Fibroblast of mammary gland (primary cell): ENCODE results near the gene TBXA2R.

Experiments
- DNase-seq: peaks from one replicate; pipeline ENCODE4 v3.0.0-alpha.2; 2010; ENCODE audit warnings: low read depth
- H3K4me3 ChIP-seq: 2 replicates; pipeline ENCODE4 v1.5.1; 2011; ENCODE audit warnings: low read depth, mild to moderate bottlenecking, low read length, moderate library complexity; ENCODE audit not compliant: control insufficient read depth
- TF ChIP-seq, protein P1 (sequence below): conservative IDR thresholded peaks from 2 replicates; pipeline ENCODE4 v1.5.1; 2011; ENCODE audit warnings: low read depth, low read length, inconsistent platforms; ENCODE audit not compliant: control insufficient read depth, insufficient read depth

TBXA2R gene

DNA sequence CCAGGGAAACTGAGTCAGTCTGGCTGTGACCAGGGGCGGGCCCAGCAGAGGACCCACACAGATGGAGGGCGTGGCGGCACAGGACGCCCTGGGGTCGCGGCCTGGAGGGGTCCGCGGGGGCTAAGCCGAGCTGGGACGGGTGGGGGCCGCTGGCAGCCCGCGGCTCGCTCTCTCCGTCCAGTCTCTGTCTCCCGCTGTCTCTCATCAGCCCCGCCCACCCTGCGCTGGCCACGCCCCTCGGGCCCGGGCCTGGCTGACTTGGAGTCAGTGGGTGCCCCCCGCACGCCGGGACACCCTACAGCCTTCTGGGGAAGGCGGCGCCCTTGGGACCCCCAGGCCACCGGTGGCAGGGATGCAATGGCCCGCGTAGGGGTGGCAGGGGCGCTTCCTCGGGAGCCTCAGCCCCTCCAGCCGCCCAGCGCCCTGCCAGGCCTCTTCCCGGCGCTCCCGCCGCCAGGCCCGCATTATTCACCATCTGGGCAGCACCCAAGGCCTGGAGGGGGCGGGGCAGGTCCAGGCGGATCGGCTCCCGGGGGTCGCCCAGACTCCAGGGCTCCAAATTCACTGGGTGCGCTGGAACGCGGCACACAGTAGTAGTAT, at the start of gene TBXA2R:
TSS of gene TBXA2R (minus strand) at position 186 of the 600 bp plus-strand sequence. CDS start 6,241 bp downstream, outside the sequence.
- TF ChIP-seq, protein P1, sequence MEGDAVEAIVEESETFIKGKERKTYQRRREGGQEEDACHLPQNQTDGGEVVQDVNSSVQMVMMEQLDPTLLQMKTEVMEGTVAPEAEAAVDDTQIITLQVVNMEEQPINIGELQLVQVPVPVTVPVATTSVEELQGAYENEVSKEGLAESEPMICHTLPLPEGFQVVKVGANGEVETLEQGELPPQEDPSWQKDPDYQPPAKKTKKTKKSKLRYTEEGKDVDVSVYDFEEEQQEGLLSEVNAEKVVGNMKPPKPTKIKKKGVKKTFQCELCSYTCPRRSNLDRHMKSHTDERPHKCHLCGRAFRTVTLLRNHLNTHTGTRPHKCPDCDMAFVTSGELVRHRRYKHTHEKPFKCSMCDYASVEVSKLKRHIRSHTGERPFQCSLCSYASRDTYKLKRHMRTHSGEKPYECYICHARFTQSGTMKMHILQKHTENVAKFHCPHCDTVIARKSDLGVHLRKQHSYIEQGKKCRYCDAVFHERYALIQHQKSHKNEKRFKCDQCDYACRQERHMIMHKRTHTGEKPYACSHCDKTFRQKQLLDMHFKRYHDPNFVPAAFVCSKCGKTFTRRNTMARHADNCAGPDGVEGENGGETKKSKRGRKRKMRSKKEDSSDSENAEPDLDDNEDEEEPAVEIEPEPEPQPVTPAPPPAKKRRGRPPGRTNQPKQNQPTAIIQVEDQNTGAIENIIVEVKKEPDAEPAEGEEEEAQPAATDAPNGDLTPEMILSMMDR = no peak
- peak within 1 kb of the TSS; percentile 47 for H3K4me3 ChIP-seq
- DNase-seq = peak; percentile 49

DNA sequence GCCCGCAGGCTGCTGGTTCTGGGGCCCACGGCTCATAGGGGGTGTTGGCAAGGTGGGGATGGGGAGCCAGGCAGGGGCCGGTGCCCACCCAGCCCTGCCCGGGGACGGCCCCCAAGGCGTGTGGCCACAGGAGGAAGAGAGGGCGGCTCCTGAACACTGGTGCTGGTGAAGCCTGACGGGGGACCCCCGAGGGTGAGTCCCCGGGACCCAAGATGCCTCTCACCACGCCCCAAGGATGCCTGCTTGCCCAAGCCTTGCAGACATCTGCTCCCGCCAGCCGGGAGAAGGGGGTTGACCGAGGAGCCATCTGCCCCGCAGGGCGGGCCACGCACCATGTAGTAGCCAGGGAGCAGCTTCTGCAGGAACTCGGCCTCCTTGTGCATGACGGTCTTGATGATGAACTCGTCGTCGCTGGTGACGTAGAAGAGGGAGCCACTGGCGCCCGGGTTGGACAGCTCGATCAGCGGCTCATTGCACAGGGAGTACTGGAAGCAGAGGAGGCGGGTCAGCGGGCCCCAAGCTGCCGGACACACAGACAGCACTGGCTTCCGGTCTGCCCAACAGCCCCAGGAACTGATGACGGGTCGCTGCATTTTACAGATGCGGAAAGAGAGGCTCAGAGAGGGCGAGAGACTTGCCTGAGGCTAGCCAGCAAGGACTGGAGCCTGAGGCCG, 49.5 kb upstream of the TBXA2R start:
- peak; percentile 27 for DNase-seq
- H3K4me3 ChIP-seq = no peak overlapping the region
- TF ChIP-seq, protein P1 = no peak

DNA sequence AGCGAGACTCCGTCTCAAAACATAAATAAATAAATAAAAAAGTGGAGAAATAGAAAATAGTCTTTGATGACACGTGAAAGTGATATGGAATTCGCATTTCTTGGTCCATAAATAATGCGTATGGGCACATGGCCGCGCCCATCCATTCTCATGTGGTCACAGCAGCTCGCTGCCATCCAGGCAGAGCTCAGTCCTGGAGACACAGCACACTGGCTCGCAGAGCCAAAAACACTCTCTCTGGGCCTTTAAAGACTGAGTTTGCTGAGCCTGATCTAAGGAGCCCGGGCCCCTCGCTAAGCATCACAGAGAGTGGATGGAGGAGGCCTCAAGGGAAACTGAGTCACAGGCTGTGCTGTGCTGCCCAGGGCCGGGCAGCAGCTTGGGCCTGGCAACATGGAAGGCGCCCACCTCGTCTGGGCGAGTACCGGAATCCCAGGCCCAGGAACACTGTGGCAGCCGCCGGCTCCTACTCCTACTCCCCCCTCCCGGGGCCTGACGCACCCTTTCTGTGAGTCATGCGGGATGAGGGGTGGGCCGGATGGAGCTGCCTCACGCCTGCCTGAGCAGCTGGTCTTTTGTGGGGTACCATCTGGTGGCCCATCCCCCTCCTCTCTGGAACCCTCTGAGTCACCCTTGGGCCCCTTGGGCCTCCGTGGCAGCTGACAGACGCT, 48.9 kb upstream of the TBXA2R start:
- TF ChIP-seq, protein P1 = no peak
- peak; percentile 94 for DNase-seq
- no peak overlapping the region for H3K4me3 ChIP-seq

DNA sequence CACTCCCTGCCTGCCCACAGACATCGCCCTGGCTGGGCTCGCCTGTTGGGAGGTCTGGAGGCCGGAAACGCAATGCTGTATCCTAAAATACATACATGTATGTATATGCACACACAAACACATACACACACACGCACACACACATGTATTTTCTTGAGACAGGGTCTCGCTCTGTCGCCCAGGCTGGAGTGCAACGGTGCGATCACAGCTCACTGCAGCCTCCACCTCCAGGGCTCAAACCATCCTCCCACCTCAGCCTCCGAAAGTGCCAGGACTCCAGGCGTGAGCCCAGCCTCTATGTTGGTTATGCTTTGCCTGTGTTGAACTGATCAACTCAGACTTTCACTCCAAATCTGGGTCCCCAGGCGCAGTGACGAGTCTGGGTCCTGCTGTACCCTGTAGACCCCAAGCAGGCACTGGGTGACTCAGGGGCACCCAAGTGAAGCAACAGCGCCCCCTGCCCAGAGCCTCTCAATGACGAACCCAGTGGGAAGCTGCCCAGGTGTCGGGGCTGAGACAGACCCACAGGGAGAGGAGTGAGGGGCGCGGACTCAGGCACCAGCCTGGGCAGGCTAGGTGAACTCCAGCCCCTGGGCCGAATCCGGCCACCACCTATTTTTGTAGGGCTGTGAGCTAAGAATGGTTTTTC, 47.3 kb upstream of the TBXA2R start:
- H3K4me3 ChIP-seq = no peak overlapping the region
- TF ChIP-seq, protein P1 = no peak
- DNase-seq = no peak

DNA sequence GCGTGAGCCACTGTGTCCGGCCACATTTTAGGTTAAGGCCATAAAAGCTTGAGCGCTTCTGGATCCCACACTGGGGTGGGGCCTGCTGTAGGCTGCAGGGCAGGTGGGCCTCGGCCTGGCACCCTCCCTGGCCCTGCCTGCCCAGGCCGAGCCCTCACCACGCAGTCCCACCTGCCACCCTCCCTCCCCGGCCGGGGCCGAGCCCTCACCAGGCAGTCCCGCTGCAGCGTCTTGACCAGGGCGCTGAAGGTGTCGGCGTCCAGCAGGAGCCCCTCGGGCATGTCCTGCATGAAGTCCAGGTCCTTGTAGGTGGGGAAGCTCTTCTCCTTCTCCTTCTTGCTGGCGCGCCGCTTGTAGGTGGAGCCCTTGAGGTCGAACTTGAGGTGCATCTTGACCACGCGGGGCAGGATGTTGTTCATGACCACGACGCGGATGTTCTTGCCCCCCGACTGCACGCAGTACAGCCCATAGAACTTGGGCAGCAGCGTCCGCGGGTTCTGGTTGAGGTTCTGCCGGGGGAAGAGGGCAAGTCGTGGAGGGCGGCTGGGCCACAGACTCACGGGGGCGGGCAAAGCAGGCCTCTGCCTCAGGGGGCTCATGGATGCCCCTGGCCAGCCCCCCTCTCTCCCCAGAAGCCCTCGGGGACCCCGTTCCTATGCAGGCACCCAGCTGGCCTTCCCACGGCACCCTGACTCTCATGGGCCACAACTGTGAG, 46.6 kb upstream of the TBXA2R start:
- no peak for DNase-seq
- H3K4me3 ChIP-seq = no peak overlapping the region
- TF ChIP-seq, protein P1 = no peak

DNA sequence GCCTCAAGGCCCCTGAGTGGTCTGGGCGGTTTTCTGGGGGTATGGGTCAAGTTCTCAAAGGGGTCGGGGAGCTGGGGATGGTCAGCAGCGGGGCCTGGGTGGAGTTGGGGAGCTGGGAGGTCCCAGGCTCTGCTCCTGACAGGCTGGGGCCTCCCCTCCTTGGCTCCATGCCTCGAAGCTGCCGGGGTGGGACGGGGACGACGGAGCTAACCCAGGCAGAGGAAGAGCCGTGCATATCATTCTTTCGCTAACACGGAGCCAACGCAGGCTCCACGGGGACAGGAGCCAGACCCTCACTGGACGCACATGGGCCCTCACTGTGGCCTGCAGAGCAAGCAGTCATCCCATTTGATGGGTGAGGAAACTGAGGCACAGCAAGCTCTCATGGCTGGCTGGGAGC, 45.7 kb upstream of the TBXA2R start:
- TF ChIP-seq, protein P1 = no peak
- no peak for DNase-seq
- no peak overlapping the region for H3K4me3 ChIP-seq
